Hepatocyte (in vitro differentiated cells): ENCODE results near the gene SRPRB.

Experiments
- EZH2 ChIP-seq: fragments of 200-600 bp; sonication (generic); IDR thresholded peaks from 2 replicates; pipeline ENCODE4 v1.6.1; 2016; ENCODE audit warnings: antibody characterized with exemption, mild to moderate bottlenecking, borderline replicate concordance
- TF ChIP-seq, protein P1 (sequence below): fragments of 200-600 bp; sonication (generic); IDR thresholded peaks from 2 replicates; pipeline ENCODE4 v1.5.1; 2016; ENCODE audit warnings: antibody characterized with exemption, mild to moderate bottlenecking; ENCODE audit not compliant: poor library complexity

DNA sequence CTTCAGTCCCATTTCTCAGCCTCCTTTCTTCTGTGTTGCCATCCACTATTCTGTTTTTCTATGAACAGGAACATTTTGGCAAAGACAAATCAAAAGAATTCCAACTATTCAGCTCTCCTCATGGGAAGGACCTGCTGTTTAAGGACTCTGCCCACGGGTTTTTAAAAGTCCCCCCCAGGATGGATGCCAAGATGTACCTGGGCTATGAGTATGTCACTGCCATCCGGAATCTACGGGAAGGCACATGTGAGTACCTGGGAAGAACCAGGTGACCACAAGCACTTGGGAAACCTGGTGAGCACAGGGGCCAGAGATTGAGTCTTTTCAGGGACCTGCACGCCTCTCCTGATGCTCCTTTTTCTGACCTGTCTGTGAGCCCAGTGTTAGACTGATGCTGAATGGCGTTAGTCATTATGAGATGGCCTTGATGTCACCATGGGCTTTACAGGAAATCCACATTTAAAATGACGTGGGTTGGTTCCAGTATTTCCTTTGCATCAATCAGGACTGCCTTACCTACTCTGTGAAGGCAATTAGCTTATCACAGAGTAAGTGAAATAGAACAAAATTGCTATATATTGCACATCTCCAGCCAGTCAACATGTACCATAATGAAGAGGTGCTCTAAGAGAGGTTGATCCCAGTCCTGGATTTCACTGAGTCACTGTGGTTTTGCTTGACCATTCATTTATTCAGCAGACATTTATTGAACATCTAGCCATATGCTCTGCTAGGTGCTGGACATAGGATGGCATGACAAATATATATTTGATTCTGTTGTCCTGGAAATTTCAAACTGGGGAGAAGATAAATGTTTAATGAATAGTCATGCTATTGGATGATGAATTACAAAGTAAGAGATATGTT is 47.7 kb upstream of the SRPRB start:
- TF ChIP-seq EZH2 = no peak
- TF ChIP-seq, protein P1, sequence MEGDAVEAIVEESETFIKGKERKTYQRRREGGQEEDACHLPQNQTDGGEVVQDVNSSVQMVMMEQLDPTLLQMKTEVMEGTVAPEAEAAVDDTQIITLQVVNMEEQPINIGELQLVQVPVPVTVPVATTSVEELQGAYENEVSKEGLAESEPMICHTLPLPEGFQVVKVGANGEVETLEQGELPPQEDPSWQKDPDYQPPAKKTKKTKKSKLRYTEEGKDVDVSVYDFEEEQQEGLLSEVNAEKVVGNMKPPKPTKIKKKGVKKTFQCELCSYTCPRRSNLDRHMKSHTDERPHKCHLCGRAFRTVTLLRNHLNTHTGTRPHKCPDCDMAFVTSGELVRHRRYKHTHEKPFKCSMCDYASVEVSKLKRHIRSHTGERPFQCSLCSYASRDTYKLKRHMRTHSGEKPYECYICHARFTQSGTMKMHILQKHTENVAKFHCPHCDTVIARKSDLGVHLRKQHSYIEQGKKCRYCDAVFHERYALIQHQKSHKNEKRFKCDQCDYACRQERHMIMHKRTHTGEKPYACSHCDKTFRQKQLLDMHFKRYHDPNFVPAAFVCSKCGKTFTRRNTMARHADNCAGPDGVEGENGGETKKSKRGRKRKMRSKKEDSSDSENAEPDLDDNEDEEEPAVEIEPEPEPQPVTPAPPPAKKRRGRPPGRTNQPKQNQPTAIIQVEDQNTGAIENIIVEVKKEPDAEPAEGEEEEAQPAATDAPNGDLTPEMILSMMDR = no peak
